Measurements from ENCODE around the gene TRIO. TPM values are rescaled to one million over a fixed set of nuclear protein-coding genes. Genes with fewer than 3 reads are reported as not detected.
A peak's percentile ranks its signal among the peaks of the same experiment; 100 is the strongest.

The TRIO gene
- total RNA-seq, 4 donors from 2014 or later = 186 to 388 (median 285) TPM

- Histone ChIP-seq H3K27ac (peak overlapping the region; percentile 67 to 82 (median 80)), H3K4me3 (no peak overlapping the region), H3K27me3 (no peaks in the 10 kb centered on the region), H3K36me3 (no peaks in the 10 kb centered on the region), H3K4me1 (peaks cover 3 to 58% (median 36%) of the 10 kb centered on the region in 4 donors), H3K9me3 (no peaks in the 10 kb centered on the region)
- no peak for TF ChIP-seq EP300 (IDR thresholded peaks at IDR 0.05; ENCODE audit: low read depth)
- no peak for DNase-seq
- WGBS, 2 donors (ENCODE audit: low coverage in 1 of 2) = 39 to 48% methylated on average over 2 of the region's 2 CpGs
- intact Hi-C loops (cut with DNase I; ENCODE audit: low total_unique reads) (no loop called here), in situ Hi-C loops (cut with MboI; ENCODE audit: low pct_ligation_motif_present in 1 of 4, low pct_unique_long_range_greater_than_20kb in 1 of 4, low sequenced_read_pairs in 3 of 4) (no loop called here)
Observed at GRCh38 chr5:14556015-14556414, 412.9 kb downstream of the TRIO start.

GRCh38 chr5:14557203-14557770 is 414.1 kb downstream of the TRIO start:
- Histone ChIP-seq H3K9me3 (no peaks in the 10 kb centered on the region), H3K36me3 (no peaks in the 10 kb centered on the region), H3K27me3 (no peaks in the 10 kb centered on the region), H3K27ac (peak overlapping the region; percentile 67 to 82 (median 80)), H3K4me3 (no peak overlapping the region), H3K4me1 (peaks cover 3 to 55% (median 41%) of the 10 kb centered on the region in 4 donors)
- intact Hi-C loops (cut with DNase I; ENCODE audit: low total_unique reads) = no loop called here
- in situ Hi-C loops (cut with MboI; ENCODE audit: low pct_ligation_motif_present in 1 of 4, low pct_unique_long_range_greater_than_20kb in 1 of 4, low sequenced_read_pairs in 3 of 4) = no loop called here
- 23 to 42% methylated on average over 5 to 8 of the region's 8 CpGs for WGBS, 2 donors (ENCODE audit: low coverage in 1 of 2)
- peak; percentile 67 for DNase-seq
- TF ChIP-seq EP300 (IDR thresholded peaks at IDR 0.05; ENCODE audit: low read depth) (no peak), CTCF (IDR thresholded peaks at IDR 0.05) (no peak), POLR2AphosphoS5 (IDR thresholded peaks at IDR 0.05) (peak in 1 of 3 donors; percentile 14), POLR2A (IDR thresholded peaks at IDR 0.05) (no peak)

- no peak overlapping the region for H3K4me3 ChIP-seq
- no peaks in the 10 kb centered on the region for H3K9me3 ChIP-seq
- intact Hi-C loops (cut with DNase I; ENCODE audit: low total_unique reads) (no loop called here), in situ Hi-C loops (cut with MboI; ENCODE audit: low pct_ligation_motif_present in 1 of 4, low pct_unique_long_range_greater_than_20kb in 1 of 4, low sequenced_read_pairs in 3 of 4) (no loop called here)
- peak overlapping the region; percentile 67 to 82 (median 80) for H3K27ac ChIP-seq
- TF ChIP-seq EP300 (IDR thresholded peaks at IDR 0.05; ENCODE audit: low read depth) (no peak), POLR2AphosphoS5 (IDR thresholded peaks at IDR 0.05) (peak in 1 of 3 donors; percentile 4)
- WGBS, 2 donors (ENCODE audit: low coverage in 1 of 2) = 34 to 43% methylated on average over 3 to 8 of the region's 8 CpGs
- peaks cover 3 to 55% (median 41%) of the 10 kb centered on the region in 4 donors for H3K4me1 ChIP-seq
- no peak for DNase-seq
- no peaks in the 10 kb centered on the region for H3K27me3 ChIP-seq
- no peaks in the 10 kb centered on the region for H3K36me3 ChIP-seq
Observed at GRCh38 chr5:14557791-14558415, 414.8 kb downstream of the TRIO start.

Other genes with a start within 250 kb of the TRIO start
- 1 to 10 TPM in 1 of 4 donors, under 1 TPM in 3; 0.20 to 1.5 (median 0.53) TPM for gene DNAH5, start 198.7 kb upstream of the TRIO start, total RNA-seq

All from transverse colon (tissue), 4 donors.